AG04449 (cell line): ENCODE measurements around the gene ALDH1A1.

Experiments used
- CTCF ChIA-PET: fragments of 350-600 bp; formaldehyde crosslinking; extraction: SDS; loops from one replicate; lab custom pipeline; 2021; ENCODE audit warnings: antibody characterized with exemption; lab: Yijun Ruan, JAX
- POLR2A ChIA-PET: fragments of 400-600, 350-600 bp; formaldehyde crosslinking; extraction: SDS; loops from one replicate; lab custom pipeline; 2020; ENCODE audit warnings: antibody characterized with exemption, inconsistent platforms; lab: Yijun Ruan, JAX
- DNase-seq: peaks from one replicate; pipeline ENCODE4 v3.0.0-alpha.2; 2010; ENCODE audit warnings: low read depth, low spot score
- H3K4me3 ChIP-seq: 2 replicates; pipeline ENCODE4 v1.5.1; 2011; ENCODE audit warnings: low read depth, mild to moderate bottlenecking, control low read depth, low read length
- CTCF ChIP-seq: IDR thresholded peaks from one replicate; pipeline ENCODE4 v1.5.1; 2011; ENCODE audit warnings: mild to moderate bottlenecking, moderate library complexity, low read length, control low read depth, inconsistent platforms; ENCODE audit not compliant: insufficient read depth; ENCODE audit errors: missing control alignments

Gene ALDH1A1

GRCh38 chr9:72883875-72884274 is 69.0 kb downstream of the ALDH1A1 start:
- no peak overlapping the region for H3K4me3 ChIP-seq
- POLR2A ChIA-PET, result no interaction called here
- no peak for TF ChIP-seq CTCF
- CTCF ChIA-PET, result interaction anchor here (1.1 kb wide), 1 partner anchor 25 kb away, joined by 4 read pairs; no protein-coding TSS in a partner anchor
- no peak for DNase-seq

GRCh38 chr9:72882117-72882775 is 70.6 kb downstream of the ALDH1A1 start:
- no peak for DNase-seq
- ChIA-PET POLR2A (no interaction called here), CTCF (interaction anchor here (1.8 kb wide), 1 partner anchor 11 kb away, joined by 10 read pairs; no protein-coding TSS in a partner anchor)
- H3K4me3 ChIP-seq, result no peak overlapping the region
- TF ChIP-seq CTCF, result no peak

- TF ChIP-seq CTCF, result no peak
- ChIA-PET CTCF (no interaction called here), POLR2A (no interaction called here)
- DNase-seq, result no peak
- H3K4me3 ChIP-seq, result no peak overlapping the region
Observed at GRCh38 chr9:72880821-72881220, 72.0 kb downstream of the ALDH1A1 start.

GRCh38 chr9:72875221-72875620 is 77.6 kb downstream of the ALDH1A1 start:
- CTCF ChIA-PET, result no interaction called here
- no peak for TF ChIP-seq CTCF

GRCh38 chr9:72874344-72874743 is 78.5 kb downstream of the ALDH1A1 start:
- H3K4me3 ChIP-seq, result no peak overlapping the region
- TF ChIP-seq CTCF, result no peak
- no peak for DNase-seq
- POLR2A ChIA-PET, result no interaction called here
- CTCF ChIA-PET, result interaction anchor here (1.0 to 1.1 kb wide), 2 partner anchors 147 to 594 kb away, joined by 3 read pairs; no protein-coding TSS in a partner anchor

More at GRCh38 chr9:72875221-72875620, 77.6 kb downstream of the ALDH1A1 start:
- POLR2A ChIA-PET, result no interaction called here
- H3K4me3 ChIP-seq, result no peak overlapping the region
- DNase-seq, result no peak

GRCh38 chr9:72873456-72873855 is 79.4 kb downstream of the ALDH1A1 start:
- H3K4me3 ChIP-seq, result no peak overlapping the region
- no peak for DNase-seq
- CTCF ChIA-PET, result interaction anchor here (1.3 to 3.3 kb wide), 9 partner anchors 9 to 834 kb away, joined by 3 to 56 read pairs (median 7); no protein-coding TSS in a partner anchor
- no peak for TF ChIP-seq CTCF
- POLR2A ChIA-PET, result no interaction called here
